Right atrium auricular region (tissue), 2 donors: ENCODE measurements around the gene SUGCT. TPM values are rescaled to one million over a fixed set of nuclear protein-coding genes. Genes with fewer than 3 reads are reported as not detected.

Experiments
- DNase-seq: peaks from one replicate; pipeline ENCODE4 v3.0.0-alpha.2; 2019; ENCODE audit warnings: low spot score
- H3K27ac ChIP-seq, 2 donors: fragments of 200-600 bp; sonication (generic); 1 replicate in 1 of 2; 2 replicates in 1 of 2; pipeline ENCODE4 v1.5.1; 2016 to 2019
- H3K27me3 ChIP-seq, 2 donors: fragments of 200-600 bp; sonication (generic); one replicate each; pipeline versions ENCODE4 v1.5.1 to v1.6.0; 2017 to 2019
- H3K36me3 ChIP-seq: fragments of 200-600 bp; sonication (generic); one replicate; pipeline ENCODE4 v1.5.1; 2016
- H3K4me1 ChIP-seq, 2 donors: fragments of 200-600 bp; sonication (generic); one replicate each; pipeline versions ENCODE4 v1.5.1 to v1.6.0; 2017 to 2019
- H3K4me3 ChIP-seq, 2 donors: fragments of 200-600 bp; sonication (generic); 1 replicate in 1 of 2; 2 replicates in 1 of 2; pipeline ENCODE4 v1.5.1; 2017 to 2019; ENCODE audit warnings: mild to moderate bottlenecking in 1 of 2, moderate library complexity in 1 of 2
- H3K9me3 ChIP-seq, 2 donors: fragments of 200-600 bp; sonication (generic); one replicate each; pipeline ENCODE4 v1.5.1; 2019
- total RNA-seq, 2 donors: library from RNA; depleted of rRNA; stranded (reverse); fragments of >200 nt; gene quantifications; one replicate each; pipeline ENCODE4 v1.1.0, GENCODE V29; 2016
- TF ChIP-seq, protein P1 (sequence below), 2 donors: fragments of 200-600 bp; sonication (generic); IDR thresholded peaks; one replicate each; pipeline ENCODE4 v1.5.1; 2019; ENCODE audit warnings: antibody characterized with exemption in 2 of 2

Gene SUGCT
- total RNA-seq, 2 donors from 2014 or later: 2.6 to 5.4 TPM

DNA sequence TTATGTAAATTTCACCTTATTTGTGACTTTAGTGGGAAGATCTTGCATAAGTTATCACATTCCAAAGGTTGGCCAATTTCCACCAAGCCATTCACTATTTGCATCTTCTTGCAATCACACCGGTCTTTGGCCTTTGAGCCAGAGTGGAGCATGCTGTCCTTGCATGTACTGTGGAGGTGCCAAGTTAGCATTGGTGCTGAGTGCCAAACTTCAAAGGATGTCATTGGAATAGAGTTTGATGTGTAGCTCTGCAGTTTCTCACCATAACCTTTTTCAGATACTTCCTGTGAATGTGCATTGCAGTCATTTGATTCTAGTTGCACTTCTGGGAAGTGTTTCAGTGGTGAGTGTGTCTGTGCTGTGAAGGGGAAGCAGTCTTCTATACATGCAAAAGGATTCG lies 620.6 kb downstream of the SUGCT start:
- H3K9me3 ChIP-seq: no peaks in the 10 kb centered on the region
- TF ChIP-seq, protein P1, sequence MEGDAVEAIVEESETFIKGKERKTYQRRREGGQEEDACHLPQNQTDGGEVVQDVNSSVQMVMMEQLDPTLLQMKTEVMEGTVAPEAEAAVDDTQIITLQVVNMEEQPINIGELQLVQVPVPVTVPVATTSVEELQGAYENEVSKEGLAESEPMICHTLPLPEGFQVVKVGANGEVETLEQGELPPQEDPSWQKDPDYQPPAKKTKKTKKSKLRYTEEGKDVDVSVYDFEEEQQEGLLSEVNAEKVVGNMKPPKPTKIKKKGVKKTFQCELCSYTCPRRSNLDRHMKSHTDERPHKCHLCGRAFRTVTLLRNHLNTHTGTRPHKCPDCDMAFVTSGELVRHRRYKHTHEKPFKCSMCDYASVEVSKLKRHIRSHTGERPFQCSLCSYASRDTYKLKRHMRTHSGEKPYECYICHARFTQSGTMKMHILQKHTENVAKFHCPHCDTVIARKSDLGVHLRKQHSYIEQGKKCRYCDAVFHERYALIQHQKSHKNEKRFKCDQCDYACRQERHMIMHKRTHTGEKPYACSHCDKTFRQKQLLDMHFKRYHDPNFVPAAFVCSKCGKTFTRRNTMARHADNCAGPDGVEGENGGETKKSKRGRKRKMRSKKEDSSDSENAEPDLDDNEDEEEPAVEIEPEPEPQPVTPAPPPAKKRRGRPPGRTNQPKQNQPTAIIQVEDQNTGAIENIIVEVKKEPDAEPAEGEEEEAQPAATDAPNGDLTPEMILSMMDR (IDR thresholded peaks at IDR 0.05): no peak

DNA sequence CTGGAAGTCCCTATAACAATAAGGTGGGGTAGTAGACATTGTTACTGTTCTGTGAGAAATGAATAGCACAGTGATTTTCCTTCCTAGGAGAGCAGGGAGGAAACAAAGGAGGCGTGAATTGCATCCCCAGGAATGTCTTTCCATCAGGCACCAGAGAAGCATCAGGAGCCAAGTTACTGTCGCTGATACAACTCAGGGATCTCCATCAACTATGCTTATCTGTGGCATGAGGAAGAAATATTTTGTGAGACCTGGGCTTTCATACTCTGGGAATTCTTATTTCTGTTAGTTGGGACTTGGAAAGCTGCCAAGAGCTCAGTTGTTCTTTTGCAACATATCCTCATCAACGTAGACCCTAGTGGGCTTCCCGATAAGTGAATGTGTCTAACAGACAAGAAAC lies 622.3 kb downstream of the SUGCT start:
- no peak overlapping the region for H3K27ac ChIP-seq
- TF ChIP-seq, protein P1 (IDR thresholded peaks at IDR 0.05): no peak
- H3K4me1 ChIP-seq: no peaks in the 10 kb centered on the region
- H3K27me3 ChIP-seq: no peaks in the 10 kb centered on the region
- H3K4me3 ChIP-seq: no peak overlapping the region
- no peak for DNase-seq
- no peaks in the 10 kb centered on the region for H3K9me3 ChIP-seq
- no peaks in the 10 kb centered on the region for H3K36me3 ChIP-seq

More for the DNA sequence above, 620.6 kb downstream of the SUGCT start:
- Histone ChIP-seq H3K27me3 (no peaks in the 10 kb centered on the region), H3K4me3 (no peak overlapping the region), H3K36me3 (no peaks in the 10 kb centered on the region), H3K4me1 (no peaks in the 10 kb centered on the region), H3K27ac (no peak overlapping the region)
- DNase-seq: no peak

DNA sequence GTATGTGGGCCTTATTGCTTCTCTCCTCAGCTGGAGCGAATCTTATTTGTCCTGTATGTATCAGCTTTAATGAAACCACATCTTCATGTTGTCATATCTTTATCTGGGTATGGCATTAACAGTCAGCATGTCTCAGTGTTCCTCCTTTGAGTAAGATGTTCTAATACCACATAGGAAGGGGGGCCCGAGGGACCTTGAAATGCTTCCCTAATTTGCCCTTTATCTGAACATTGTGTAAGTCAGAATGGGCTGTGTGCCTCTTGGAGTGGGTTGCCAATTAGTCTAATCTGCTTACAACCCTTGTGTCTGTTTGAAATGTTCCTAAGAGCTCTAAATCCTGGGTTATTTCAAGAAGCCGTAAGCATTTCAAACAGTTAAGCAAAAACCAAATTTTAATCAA lies 623.8 kb downstream of the SUGCT start:
- no peak overlapping the region for H3K4me3 ChIP-seq
- TF ChIP-seq, protein P1 (IDR thresholded peaks at IDR 0.05): no peak
- no peak overlapping the region for H3K27ac ChIP-seq
- no peaks in the 10 kb centered on the region for H3K36me3 ChIP-seq
- no peaks in the 10 kb centered on the region for H3K9me3 ChIP-seq
- H3K4me1 ChIP-seq: no peaks in the 10 kb centered on the region
- H3K27me3 ChIP-seq: no peaks in the 10 kb centered on the region
- DNase-seq: no peak

DNA sequence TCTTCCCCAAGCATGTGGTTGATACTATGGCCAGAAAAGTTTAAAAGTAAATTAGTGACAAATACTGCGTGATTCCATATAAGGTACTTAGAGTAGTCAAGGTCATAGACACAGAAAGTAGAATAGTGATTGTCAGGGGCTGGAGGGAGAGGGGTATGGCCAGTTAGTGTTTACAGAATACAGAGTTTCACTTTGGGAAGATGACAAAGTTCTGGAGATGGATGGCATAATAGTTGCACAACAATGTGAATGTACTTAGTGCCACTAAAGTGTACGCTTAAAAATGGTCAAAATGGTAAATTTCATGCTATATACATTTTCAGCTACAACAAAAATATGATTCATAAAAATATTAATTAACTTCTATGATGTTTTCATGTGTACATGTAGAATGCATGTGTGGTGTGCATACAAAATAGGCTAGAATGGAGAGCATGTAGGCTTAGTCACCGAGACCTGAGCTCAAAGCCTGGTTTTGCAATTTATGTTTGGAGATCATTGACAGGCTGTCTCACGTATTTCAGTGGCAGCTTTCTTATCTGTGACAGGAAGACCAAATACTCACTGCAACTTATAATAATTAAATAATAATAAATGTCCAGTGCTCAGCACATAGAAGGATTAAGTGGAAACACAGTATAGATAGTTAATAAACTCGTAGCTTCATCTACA lies 625.6 kb downstream of the SUGCT start:
- TF ChIP-seq, protein P1 (IDR thresholded peaks at IDR 0.05): no peak
- H3K4me1 ChIP-seq: no peaks in the 10 kb centered on the region
- H3K4me3 ChIP-seq: no peak overlapping the region
- H3K36me3 ChIP-seq: no peaks in the 10 kb centered on the region
- no peak overlapping the region for H3K27ac ChIP-seq
- no peaks in the 10 kb centered on the region for H3K27me3 ChIP-seq
- no peaks in the 10 kb centered on the region for H3K9me3 ChIP-seq
- no peak for DNase-seq

DNA sequence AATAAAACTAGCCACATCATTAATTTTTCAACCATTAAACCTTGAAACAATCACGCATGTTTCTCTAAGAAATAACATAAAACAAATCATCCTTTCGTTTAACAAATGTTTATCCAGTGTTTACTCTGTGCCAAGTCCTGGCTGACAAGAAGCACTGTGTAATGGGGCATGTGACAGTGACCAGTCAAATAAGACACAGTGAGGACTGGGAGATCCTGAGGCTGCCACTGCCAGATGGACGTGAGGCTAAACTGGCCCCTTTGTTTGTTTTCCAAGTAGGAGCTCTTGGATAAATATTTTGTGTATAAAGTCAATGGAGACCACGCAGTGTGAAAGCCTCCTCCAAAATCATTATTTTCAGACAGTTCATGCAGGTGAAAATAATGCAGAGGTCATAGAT lies 626.2 kb downstream of the SUGCT start:
- no peaks in the 10 kb centered on the region for H3K36me3 ChIP-seq
- H3K4me3 ChIP-seq: no peak overlapping the region
- no peaks in the 10 kb centered on the region for H3K9me3 ChIP-seq
- TF ChIP-seq, protein P1 (IDR thresholded peaks at IDR 0.05): no peak
- DNase-seq: no peak
- H3K27ac ChIP-seq: no peak overlapping the region
- no peaks in the 10 kb centered on the region for H3K27me3 ChIP-seq
- no peaks in the 10 kb centered on the region for H3K4me1 ChIP-seq
